Measurements from ENCODE around the gene ACTL7B.

DNA sequence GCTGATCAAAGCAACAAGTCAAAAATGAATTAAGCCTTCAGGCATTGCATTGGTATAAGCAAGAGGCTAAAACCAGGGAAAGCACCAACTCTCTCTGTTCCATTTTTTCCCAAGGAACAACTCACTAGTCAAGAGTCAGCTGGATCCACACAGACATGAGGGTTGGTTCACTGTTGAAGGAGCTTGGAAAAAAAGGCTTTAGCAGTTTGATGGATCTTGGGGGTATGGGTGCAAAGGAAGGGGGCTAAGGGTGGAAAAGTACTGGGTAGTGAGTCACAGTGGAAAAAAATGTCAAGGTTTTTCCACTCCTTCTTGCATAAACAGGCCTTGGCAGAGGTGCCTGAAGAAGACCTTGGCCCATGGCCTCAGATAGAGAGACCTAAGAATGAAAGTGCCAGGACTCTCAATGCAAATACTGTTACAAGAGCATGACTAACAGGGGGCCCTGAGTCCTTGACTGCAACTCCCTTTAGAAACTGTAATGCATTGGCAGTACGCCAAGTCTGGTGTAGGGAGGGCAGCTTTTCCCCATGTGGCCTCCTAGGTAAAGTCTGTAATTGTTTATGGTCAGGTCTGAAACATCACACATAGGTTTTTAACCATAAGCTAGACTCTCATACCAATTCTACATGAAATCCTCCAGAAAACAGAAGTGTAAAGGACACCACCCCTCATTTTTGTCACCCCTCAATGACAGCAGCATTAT, 30.0 kb upstream of the ACTL7B start:
- no peak for TF ChIP-seq POLR2A (IDR thresholded peaks at IDR 0.05)
- TF ChIP-seq, protein P1, sequence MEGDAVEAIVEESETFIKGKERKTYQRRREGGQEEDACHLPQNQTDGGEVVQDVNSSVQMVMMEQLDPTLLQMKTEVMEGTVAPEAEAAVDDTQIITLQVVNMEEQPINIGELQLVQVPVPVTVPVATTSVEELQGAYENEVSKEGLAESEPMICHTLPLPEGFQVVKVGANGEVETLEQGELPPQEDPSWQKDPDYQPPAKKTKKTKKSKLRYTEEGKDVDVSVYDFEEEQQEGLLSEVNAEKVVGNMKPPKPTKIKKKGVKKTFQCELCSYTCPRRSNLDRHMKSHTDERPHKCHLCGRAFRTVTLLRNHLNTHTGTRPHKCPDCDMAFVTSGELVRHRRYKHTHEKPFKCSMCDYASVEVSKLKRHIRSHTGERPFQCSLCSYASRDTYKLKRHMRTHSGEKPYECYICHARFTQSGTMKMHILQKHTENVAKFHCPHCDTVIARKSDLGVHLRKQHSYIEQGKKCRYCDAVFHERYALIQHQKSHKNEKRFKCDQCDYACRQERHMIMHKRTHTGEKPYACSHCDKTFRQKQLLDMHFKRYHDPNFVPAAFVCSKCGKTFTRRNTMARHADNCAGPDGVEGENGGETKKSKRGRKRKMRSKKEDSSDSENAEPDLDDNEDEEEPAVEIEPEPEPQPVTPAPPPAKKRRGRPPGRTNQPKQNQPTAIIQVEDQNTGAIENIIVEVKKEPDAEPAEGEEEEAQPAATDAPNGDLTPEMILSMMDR (IDR thresholded peaks at IDR 0.05) = no peak
- no peak for TF ChIP-seq POLR2AphosphoS5 (IDR thresholded peaks at IDR 0.05)
